ENCODE results near the gene ELP4.

The ELP4 gene, protein sequence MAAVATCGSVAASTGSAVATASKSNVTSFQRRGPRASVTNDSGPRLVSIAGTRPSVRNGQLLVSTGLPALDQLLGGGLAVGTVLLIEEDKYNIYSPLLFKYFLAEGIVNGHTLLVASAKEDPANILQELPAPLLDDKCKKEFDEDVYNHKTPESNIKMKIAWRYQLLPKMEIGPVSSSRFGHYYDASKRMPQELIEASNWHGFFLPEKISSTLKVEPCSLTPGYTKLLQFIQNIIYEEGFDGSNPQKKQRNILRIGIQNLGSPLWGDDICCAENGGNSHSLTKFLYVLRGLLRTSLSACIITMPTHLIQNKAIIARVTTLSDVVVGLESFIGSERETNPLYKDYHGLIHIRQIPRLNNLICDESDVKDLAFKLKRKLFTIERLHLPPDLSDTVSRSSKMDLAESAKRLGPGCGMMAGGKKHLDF

DNA sequence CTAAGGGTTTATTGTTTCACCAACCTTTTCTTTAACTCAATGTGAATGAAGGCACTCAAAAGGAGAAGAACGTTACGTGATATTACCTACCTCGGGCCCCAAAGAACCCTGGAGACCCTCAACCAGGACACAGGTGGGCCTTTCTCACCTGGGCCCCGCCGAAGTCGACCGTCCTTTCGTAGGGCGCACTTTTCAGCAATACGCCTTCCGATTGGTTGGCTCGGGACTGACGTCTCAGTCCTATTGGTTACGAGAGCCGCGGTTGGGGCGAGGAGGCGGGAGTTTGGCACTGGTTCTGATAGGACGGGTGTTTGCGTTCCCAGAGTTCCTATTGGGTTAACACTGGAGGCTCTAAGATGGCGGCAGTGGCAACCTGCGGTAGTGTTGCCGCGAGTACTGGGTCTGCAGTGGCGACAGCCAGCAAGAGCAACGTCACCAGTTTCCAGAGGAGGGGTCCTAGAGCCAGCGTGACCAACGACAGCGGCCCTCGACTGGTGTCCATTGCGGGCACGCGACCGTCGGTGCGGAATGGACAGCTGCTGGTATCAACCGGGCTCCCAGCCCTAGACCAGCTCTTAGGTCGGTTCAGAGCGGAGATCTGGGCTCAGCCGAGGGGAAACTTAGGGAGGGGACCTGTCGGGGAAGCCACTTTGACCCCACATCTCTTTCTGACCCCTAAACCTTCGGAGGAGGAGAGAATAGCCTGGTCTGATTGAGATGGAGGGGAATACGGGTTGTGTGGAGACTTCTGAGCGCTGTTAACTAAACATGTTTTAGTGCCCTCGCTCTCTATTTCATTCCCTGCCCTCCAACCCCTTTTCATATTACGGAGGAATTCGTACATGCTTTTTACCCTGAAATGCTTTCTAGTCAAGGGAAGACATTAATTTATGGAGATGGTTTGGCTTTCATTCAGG is at the start of gene ELP4, which contains the start of gene IMMP1L:
TSS of gene ELP4 (plus strand) at position 339 of the 917 bp plus-strand sequence. CDS start at position 357, 18 bp downstream.
TSS of gene IMMP1L (minus strand) at position 194 of the 917 bp plus-strand sequence. CDS start 46,346 bp downstream, outside the sequence.
- peak; percentile 96 for DNase-seq (ENCODE audit: low read depth, low spot score)
- TF ChIP-seq, protein P1, sequence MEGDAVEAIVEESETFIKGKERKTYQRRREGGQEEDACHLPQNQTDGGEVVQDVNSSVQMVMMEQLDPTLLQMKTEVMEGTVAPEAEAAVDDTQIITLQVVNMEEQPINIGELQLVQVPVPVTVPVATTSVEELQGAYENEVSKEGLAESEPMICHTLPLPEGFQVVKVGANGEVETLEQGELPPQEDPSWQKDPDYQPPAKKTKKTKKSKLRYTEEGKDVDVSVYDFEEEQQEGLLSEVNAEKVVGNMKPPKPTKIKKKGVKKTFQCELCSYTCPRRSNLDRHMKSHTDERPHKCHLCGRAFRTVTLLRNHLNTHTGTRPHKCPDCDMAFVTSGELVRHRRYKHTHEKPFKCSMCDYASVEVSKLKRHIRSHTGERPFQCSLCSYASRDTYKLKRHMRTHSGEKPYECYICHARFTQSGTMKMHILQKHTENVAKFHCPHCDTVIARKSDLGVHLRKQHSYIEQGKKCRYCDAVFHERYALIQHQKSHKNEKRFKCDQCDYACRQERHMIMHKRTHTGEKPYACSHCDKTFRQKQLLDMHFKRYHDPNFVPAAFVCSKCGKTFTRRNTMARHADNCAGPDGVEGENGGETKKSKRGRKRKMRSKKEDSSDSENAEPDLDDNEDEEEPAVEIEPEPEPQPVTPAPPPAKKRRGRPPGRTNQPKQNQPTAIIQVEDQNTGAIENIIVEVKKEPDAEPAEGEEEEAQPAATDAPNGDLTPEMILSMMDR (IDR thresholded peaks at IDR 0.05; ENCODE audit: low read depth, low read length) = no peak
- in situ Hi-C loops (cut with HindIII; ENCODE audit: low sequenced_read_pairs) = no loop called here
- peak within 1 kb of the TSS; percentile 91 for H3K4me3 ChIP-seq (ENCODE audit: low read depth, low read length)

DNA sequence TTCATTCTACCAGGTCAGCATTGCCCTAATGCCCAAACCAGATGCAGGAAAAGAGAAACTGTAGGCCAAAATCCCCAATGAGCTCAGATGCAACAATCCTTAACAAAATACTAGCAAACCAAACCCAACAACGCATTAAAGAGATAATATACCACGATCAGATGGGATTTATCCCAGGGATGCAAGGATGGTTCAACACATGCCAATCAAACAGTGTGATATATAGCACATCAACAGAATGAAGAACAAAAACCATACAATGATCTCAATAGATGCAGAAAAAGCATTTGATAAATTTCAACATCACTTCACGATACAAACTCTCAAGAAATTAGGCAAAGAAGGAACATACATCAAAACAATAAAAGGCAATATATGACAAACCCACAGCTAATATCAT is 45.1 kb upstream of the ELP4 start:
- TF ChIP-seq, protein P1 (IDR thresholded peaks at IDR 0.05; ENCODE audit: low read depth, low read length) = no peak
- in situ Hi-C loops (cut with HindIII; ENCODE audit: low sequenced_read_pairs) = no loop called here
- no peak overlapping the region for H3K4me3 ChIP-seq (ENCODE audit: low read depth, low read length)
- no peak for DNase-seq (ENCODE audit: low read depth, low spot score)

DNA sequence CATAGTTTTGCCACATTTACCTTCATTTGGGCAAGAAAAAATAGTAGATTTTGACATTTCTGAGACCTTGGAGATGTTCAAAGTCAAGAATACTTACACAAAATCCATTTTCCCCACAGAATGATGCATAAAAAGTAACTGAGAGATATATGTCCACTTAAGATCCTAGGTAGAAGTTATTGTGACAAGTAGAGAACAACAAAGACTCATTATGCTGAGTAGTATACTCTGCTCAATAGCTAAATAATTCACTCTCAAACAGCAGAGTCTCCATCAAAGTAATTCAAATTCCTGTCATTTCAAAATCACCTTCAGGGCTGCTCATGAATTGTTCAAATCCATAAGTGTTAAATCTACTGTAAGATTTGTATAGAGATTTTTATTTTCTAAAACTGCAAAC is 35.5 kb upstream of the ELP4 start:
- no peak for DNase-seq (ENCODE audit: low read depth, low spot score)
- TF ChIP-seq, protein P1 (IDR thresholded peaks at IDR 0.05; ENCODE audit: low read depth, low read length) = no peak
- no peak overlapping the region for H3K4me3 ChIP-seq (ENCODE audit: low read depth, low read length)
- in situ Hi-C loops (cut with HindIII; ENCODE audit: low sequenced_read_pairs) = no loop called here

DNA sequence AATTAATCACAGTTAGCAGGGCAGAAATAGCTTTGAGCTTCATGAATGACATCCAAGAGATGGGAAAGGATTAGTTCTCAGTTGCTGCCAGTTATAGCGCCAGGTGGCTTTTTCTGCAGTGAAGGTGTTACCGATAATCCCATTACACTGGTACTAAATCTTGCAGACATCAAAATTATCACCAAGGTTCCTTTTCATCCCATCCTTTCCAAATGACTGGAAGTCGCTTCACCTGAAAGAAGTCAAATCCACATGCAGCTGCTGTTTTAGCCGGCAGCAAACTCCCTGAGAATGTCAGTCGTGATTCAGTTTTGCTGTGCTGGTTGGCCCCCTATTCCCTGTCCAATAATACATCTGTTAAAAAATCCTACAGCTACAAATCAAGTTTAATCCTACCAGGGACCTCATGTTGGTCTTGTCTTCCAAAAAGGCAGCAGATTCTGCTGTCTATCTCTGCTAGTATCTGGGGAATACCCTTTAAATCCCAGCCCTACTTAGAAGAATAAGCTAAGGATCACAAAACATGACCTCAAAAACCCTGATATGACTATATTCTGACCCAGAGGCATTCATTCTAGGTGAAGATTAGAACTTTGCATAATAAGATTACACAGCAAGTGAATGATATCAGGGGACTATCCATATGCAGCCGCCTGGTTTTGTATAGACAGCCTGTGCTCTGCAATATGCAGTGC is 31.9 kb upstream of the ELP4 start:
- DNase-seq (ENCODE audit: low read depth, low spot score) = no peak
- TF ChIP-seq, protein P1 (IDR thresholded peaks at IDR 0.05; ENCODE audit: low read depth, low read length) = no peak
- H3K4me3 ChIP-seq (ENCODE audit: low read depth, low read length) = no peak overlapping the region
- in situ Hi-C loops (cut with HindIII; ENCODE audit: low sequenced_read_pairs) = no loop called here

DNA sequence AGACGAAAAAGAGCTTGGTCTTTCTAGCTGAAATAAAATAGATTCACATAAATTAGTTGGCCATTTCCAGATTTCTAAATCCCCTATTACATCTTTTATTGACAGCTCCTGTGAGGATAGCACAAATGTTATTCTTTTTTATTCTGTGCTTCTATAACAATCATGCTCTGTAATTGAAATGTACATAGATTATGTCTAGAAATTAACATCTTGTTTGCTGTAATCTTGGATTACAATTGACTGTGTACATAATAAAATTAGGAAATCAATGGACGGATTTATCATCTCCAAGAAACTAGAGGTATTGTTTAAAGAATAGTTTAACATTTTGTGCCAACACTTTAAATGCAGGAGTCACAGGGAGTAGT is 31.4 kb upstream of the ELP4 start:
- in situ Hi-C loops (cut with HindIII; ENCODE audit: low sequenced_read_pairs) = no loop called here
- TF ChIP-seq, protein P1 (IDR thresholded peaks at IDR 0.05; ENCODE audit: low read depth, low read length) = no peak
- no peak overlapping the region for H3K4me3 ChIP-seq (ENCODE audit: low read depth, low read length)
- no peak for DNase-seq (ENCODE audit: low read depth, low spot score)

DNA sequence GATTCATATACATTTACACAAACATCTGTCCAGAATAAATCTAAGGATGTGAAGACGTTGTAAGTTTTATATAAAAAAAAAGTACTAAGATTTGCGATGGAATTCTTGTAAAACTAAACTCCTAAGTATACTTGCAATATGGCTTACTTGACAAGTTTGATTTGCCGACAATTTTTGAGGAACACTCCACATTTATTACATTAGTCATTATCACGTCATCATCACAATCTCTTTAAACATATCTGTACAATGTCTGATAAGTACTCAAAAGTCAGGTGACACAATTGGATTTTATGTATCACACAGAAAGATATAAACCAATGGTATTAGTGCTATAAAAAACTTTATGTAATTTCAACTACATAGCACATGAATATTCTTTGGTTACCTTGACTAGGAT is 30.5 kb upstream of the ELP4 start:
- no peak for DNase-seq (ENCODE audit: low read depth, low spot score)
- H3K4me3 ChIP-seq (ENCODE audit: low read depth, low read length) = no peak overlapping the region
- in situ Hi-C loops (cut with HindIII; ENCODE audit: low sequenced_read_pairs) = no loop called here
- TF ChIP-seq, protein P1 (IDR thresholded peaks at IDR 0.05; ENCODE audit: low read depth, low read length) = no peak
